ENCODE measurements around the gene MACROD1. TPM values are rescaled to one million over a fixed set of nuclear protein-coding genes. Genes with fewer than 3 reads are reported as not detected.

MACROD1 gene
- total RNA-seq, 1 experiment from 2014 or later = 36.9 TPM

GRCh38 chr11:64094463-64095260, 71.3 kb downstream of the MACROD1 start:
- Mint-ChIP-seq H3K27me3 (ENCODE audit: low read depth) (peaks cover 62% of the 10 kb centered on the region), H3K36me3 (no peaks in the 10 kb centered on the region), H3K27ac (no peak overlapping the region), H3K4me1 (peaks cover 23% of the 10 kb centered on the region), H3K4me3 (no peak overlapping the region), H3K9me3 (no peaks in the 10 kb centered on the region)
- ChIA-PET POLR2A (interaction anchor here (1.3 kb wide), 1 partner anchor 37 kb away, joined by 3 read pairs; no protein-coding TSS in a partner anchor), CTCF (interaction anchor here (0.7 to 2.2 kb wide), 13 partner anchors 9 to 354 kb away, joined by 3 to 12 read pairs (median 4); no protein-coding TSS in a partner anchor)
- TF ChIP-seq, protein P1, sequence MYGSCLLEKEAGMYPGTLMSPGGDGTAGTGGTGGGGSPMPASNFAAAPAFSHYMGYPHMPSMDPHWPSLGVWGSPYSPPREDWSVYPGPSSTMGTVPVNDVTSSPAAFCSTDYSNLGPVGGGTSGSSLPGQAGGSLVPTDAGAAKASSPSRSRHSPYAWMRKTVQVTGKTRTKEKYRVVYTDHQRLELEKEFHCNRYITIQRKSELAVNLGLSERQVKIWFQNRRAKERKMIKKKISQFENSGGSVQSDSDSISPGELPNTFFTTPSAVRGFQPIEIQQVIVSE (CRISPR knock-in tag; IDR thresholded peaks at IDR 0.05; ENCODE audit: borderline replicate concordance) = no peak
- no peak for TF ChIP-seq SMAD4 (CRISPR knock-in tag; IDR thresholded peaks at IDR 0.05)
- TF ChIP-seq, protein P2, sequence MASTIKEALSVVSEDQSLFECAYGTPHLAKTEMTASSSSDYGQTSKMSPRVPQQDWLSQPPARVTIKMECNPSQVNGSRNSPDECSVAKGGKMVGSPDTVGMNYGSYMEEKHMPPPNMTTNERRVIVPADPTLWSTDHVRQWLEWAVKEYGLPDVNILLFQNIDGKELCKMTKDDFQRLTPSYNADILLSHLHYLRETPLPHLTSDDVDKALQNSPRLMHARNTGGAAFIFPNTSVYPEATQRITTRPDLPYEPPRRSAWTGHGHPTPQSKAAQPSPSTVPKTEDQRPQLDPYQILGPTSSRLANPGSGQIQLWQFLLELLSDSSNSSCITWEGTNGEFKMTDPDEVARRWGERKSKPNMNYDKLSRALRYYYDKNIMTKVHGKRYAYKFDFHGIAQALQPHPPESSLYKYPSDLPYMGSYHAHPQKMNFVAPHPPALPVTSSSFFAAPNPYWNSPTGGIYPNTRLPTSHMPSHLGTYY (CRISPR knock-in tag; IDR thresholded peaks at IDR 0.05) = no peak
- TF ChIP-seq TEAD1 (CRISPR knock-in tag; IDR thresholded peaks at IDR 0.05) = no peak
- TF ChIP-seq, protein P3, sequence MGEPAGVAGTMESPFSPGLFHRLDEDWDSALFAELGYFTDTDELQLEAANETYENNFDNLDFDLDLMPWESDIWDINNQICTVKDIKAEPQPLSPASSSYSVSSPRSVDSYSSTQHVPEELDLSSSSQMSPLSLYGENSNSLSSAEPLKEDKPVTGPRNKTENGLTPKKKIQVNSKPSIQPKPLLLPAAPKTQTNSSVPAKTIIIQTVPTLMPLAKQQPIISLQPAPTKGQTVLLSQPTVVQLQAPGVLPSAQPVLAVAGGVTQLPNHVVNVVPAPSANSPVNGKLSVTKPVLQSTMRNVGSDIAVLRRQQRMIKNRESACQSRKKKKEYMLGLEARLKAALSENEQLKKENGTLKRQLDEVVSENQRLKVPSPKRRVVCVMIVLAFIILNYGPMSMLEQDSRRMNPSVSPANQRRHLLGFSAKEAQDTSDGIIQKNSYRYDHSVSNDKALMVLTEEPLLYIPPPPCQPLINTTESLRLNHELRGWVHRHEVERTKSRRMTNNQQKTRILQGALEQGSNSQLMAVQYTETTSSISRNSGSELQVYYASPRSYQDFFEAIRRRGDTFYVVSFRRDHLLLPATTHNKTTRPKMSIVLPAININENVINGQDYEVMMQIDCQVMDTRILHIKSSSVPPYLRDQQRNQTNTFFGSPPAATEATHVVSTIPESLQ (CRISPR knock-in tag; IDR thresholded peaks at IDR 0.05) = no peak
- no peak for TF ChIP-seq ZNF671 (CRISPR knock-in tag; IDR thresholded peaks at IDR 0.05)
- TF ChIP-seq E2F1 (CRISPR knock-in tag; IDR thresholded peaks at IDR 0.05) = no peak
- TF ChIP-seq KAT7 (CRISPR knock-in tag; IDR thresholded peaks at IDR 0.05; ENCODE audit: borderline replicate concordance) = no peak
- TF ChIP-seq MYBL2 (CRISPR knock-in tag; IDR thresholded peaks at IDR 0.05) = no peak
- no peak for TF ChIP-seq JUN (CRISPR knock-in tag; IDR thresholded peaks at IDR 0.05)
- no peak for TF ChIP-seq NR3C1 (CRISPR knock-in tag; conservative IDR thresholded peaks at IDR 0.05; ENCODE audit: low read depth)
- DNase-seq (ENCODE audit: low spot score) (no peak), ATAC-seq (no peak)

DNA sequence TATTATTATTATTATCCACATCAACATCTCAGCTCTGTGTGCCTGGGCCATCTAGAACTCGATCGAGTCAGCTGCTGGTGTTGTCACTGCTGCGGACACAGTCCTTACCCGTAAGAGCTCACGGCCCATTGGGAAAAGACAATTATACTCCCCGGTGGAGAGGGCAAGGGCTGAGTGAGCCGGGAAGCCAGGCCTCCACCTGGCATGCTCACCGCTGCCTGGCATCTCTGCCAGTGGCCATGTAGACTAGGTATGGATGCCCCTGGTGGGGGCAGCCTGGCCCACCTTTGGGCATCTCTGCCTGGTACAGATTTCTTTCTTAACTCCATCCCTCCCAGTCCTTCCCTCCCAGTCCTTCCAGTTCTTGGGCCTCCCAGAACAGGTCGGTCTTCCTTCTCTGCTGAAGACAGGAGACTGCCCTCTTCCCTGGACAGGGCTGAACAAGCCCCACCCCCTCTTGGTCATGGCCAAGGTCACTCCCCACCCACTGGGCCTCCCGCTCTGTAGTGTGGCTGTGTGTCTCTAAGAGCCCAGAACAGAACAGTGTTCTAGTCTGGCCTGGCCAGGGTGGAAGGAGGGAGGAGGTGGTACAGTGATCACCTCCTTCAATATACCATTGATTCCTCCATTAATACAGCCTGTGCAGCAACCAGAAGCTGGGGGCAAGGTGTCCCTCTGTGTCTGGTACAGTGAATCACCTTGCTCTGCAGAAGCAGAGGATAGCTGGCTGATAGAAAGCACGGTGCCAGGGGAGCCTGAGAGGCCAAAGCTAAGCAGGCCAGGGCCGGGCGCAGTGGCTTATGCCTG, 72.5 kb downstream of the MACROD1 start:
- no peak for ATAC-seq
- H3K4me3 Mint-ChIP-seq = no peak overlapping the region
- peaks cover 52% of the 10 kb centered on the region for H3K27me3 Mint-ChIP-seq (ENCODE audit: low read depth)
- CTCF ChIA-PET = interaction anchor here (0.7 to 1.8 kb wide), 3 partner anchors 10 to 93 kb away, joined by 3 to 8 read pairs (median 5); no protein-coding TSS in a partner anchor
- no peaks in the 10 kb centered on the region for H3K36me3 Mint-ChIP-seq
- TF ChIP-seq ZNF671 (CRISPR knock-in tag; IDR thresholded peaks at IDR 0.05) (no peak), ETV6 (CRISPR knock-in tag; IDR thresholded peaks at IDR 0.05) (no peak), ATF2 (CRISPR knock-in tag; IDR thresholded peaks at IDR 0.05; ENCODE audit: borderline replicate concordance, low read depth) (no peak), ZNF219 (CRISPR knock-in tag; IDR thresholded peaks at IDR 0.05; ENCODE audit: borderline replicate concordance) (no peak), IRF2 (CRISPR knock-in tag; IDR thresholded peaks at IDR 0.05; ENCODE audit: borderline replicate concordance, low read depth) (no peak), RELA (CRISPR knock-in tag; IDR thresholded peaks at IDR 0.05; ENCODE audit: borderline replicate concordance) (no peak)
- TF ChIP-seq, protein P4, sequence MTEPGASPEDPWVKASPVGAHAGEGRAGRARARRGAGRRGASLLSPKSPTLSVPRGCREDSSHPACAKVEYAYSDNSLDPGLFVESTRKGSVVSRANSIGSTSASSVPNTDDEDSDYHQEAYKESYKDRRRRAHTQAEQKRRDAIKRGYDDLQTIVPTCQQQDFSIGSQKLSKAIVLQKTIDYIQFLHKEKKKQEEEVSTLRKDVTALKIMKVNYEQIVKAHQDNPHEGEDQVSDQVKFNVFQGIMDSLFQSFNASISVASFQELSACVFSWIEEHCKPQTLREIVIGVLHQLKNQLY (CRISPR knock-in tag; IDR thresholded peaks at IDR 0.05) = no peak
- TF ChIP-seq, protein P5, sequence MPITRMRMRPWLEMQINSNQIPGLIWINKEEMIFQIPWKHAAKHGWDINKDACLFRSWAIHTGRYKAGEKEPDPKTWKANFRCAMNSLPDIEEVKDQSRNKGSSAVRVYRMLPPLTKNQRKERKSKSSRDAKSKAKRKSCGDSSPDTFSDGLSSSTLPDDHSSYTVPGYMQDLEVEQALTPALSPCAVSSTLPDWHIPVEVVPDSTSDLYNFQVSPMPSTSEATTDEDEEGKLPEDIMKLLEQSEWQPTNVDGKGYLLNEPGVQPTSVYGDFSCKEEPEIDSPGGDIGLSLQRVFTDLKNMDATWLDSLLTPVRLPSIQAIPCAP (CRISPR knock-in tag; IDR thresholded peaks at IDR 0.05) = no peak
- no peak for DNase-seq (ENCODE audit: low spot score)
- no peaks in the 10 kb centered on the region for H3K9me3 Mint-ChIP-seq
- H3K4me1 Mint-ChIP-seq = peaks cover 27% of the 10 kb centered on the region
- H3K27ac Mint-ChIP-seq = no peak overlapping the region
- POLR2A ChIA-PET = interaction anchor here (0.7 kb wide), 1 partner anchor 231 kb away, joined by 3 read pairs; no protein-coding TSS in a partner anchor

All from WTC11 (cell line).